Measurements from ENCODE around the gene KIF14.

DNA sequence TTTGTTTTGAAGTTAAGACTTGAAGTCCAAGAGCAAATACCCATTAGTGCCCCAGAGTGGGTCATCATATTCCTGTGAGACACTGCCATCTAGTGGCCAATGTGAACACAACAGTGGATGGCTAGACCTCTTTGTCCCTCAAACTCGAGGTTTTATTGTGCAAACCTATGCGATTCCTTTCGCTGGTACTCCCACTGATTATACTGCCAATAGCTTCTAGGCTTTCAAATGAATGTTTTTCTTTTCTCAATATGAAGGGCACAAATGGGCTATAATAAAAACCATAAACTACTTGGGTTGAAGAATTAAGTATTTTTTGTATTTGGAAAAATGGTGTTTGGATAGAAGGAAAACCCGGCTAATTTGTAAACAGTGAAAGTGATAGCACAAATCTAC is 110.3 kb downstream of the KIF14 start:
- TF ChIP-seq BHLHE40 (IDR thresholded peaks at IDR 0.05; ENCODE audit: borderline replicate concordance) (no peak), FOXM1 (IDR thresholded peaks at IDR 0.05; ENCODE audit: borderline replicate concordance) (no peak), TARDBP (IDR thresholded peaks at IDR 0.05) (no peak), L3MBTL2 (conservative IDR thresholded peaks at IDR 0.05) (no peak)
